ENCODE data around the gene DAPK2. TPM values are rescaled to one million over a fixed set of nuclear protein-coding genes. Genes with fewer than 3 reads are reported as not detected.

The DAPK2 gene
- total RNA-seq, 1 experiment from 2014 or later: 1.4 TPM

DNA sequence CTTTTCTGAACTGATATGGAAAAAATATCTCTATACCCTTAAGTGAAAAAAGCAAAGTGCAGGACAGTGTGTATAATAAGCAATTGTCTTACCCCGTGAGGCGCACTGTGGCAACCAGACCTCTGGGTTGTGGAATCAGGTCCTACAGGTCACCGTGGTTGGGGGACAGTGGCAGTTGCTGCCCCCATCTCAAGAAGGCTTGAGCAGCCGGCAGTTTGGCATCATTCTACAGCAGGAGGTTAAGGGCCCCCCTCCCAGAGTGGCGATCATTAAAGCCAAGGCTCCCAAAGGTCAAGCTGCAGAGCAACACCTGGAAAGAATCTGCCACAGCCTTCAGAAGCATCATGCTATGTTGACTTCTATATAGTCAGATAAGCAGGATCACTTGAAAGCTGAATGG lies 156.5 kb downstream of the DAPK2 start:
- TF ChIP-seq, protein P1, sequence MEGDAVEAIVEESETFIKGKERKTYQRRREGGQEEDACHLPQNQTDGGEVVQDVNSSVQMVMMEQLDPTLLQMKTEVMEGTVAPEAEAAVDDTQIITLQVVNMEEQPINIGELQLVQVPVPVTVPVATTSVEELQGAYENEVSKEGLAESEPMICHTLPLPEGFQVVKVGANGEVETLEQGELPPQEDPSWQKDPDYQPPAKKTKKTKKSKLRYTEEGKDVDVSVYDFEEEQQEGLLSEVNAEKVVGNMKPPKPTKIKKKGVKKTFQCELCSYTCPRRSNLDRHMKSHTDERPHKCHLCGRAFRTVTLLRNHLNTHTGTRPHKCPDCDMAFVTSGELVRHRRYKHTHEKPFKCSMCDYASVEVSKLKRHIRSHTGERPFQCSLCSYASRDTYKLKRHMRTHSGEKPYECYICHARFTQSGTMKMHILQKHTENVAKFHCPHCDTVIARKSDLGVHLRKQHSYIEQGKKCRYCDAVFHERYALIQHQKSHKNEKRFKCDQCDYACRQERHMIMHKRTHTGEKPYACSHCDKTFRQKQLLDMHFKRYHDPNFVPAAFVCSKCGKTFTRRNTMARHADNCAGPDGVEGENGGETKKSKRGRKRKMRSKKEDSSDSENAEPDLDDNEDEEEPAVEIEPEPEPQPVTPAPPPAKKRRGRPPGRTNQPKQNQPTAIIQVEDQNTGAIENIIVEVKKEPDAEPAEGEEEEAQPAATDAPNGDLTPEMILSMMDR (IDR thresholded peaks at IDR 0.05; ENCODE audit: insufficient read depth in 1 of 2, low read depth in 1 of 2, low read length in 1 of 2, severe bottlenecking in 1 of 2, unreplicated experiment in 1 of 2): no peak
- intact Hi-C loops (cut with micrococcal nuclease; ENCODE audit: unreplicated experiment): loop anchor here (2.0 kb wide), 1 partner anchor 177 kb away; no protein-coding TSS in a partner anchor
- Mint-ChIP-seq H3K27ac (ENCODE audit: unreplicated experiment) (no peak overlapping the region), H3K9me3 (ENCODE audit: unreplicated experiment) (no peaks in the 10 kb centered on the region), H3K4me3 (ENCODE audit: unreplicated experiment) (no peak overlapping the region), H3K4me1 (ENCODE audit: low read depth, unreplicated experiment) (no peaks in the 10 kb centered on the region), H3K36me3 (ENCODE audit: insufficient read depth, unreplicated experiment) (no peaks in the 10 kb centered on the region), H3K27me3 (ENCODE audit: insufficient read depth, unreplicated experiment) (no peaks in the 10 kb centered on the region)
- Histone ChIP-seq H3K27me3 (replicated peaks; ENCODE audit: control insufficient read depth, insufficient read depth, low read length) (no peaks in the 10 kb centered on the region), H3K4me3 (ENCODE audit: low read depth, low read length) (no peak overlapping the region), H3K36me3 (ENCODE audit: control insufficient read depth, insufficient read depth, low read length) (no peaks in the 10 kb centered on the region), H3K9me3 (no peaks in the 10 kb centered on the region), H3K4me1 (no peaks in the 10 kb centered on the region)
- DNase-seq: no peak
- CTCF ChIA-PET: no interaction called here
- no TSS peak for BruUV-seq (replicated peaks)
- POLR2A ChIA-PET: no interaction called here

DNA sequence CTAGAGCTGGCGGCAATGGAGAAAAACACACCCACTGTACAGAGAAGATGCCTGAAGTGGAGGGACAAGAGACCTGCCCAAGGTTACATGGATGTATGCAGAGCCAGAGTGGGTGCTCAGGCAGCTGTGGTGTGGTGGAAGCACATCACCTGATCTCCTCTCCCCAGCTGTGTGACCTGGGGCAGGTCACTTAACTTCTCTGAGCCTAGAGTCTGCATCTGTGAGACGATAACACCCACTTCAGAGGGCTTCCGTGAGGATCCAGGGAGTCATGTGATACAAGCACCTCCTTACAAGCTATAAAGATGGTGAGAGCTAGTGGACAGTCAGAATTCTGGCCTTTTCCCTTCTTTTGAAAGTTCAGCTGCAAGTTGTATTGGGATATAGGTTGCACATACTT lies 157.5 kb downstream of the DAPK2 start:
- H3K36me3 Mint-ChIP-seq (ENCODE audit: insufficient read depth, unreplicated experiment): no peaks in the 10 kb centered on the region
- H3K4me1 ChIP-seq: no peaks in the 10 kb centered on the region
- intact Hi-C loops (cut with micrococcal nuclease; ENCODE audit: unreplicated experiment): no loop called here
- no peaks in the 10 kb centered on the region for H3K9me3 Mint-ChIP-seq (ENCODE audit: unreplicated experiment)
- no peak overlapping the region for H3K4me3 Mint-ChIP-seq (ENCODE audit: unreplicated experiment)
- POLR2A ChIA-PET: no interaction called here
- H3K36me3 ChIP-seq (ENCODE audit: control insufficient read depth, insufficient read depth, low read length): no peaks in the 10 kb centered on the region
- H3K27me3 ChIP-seq (replicated peaks; ENCODE audit: control insufficient read depth, insufficient read depth, low read length): no peaks in the 10 kb centered on the region
- DNase-seq: no peak
- TF ChIP-seq, protein P1 (IDR thresholded peaks at IDR 0.05; ENCODE audit: insufficient read depth in 1 of 2, low read depth in 1 of 2, low read length in 1 of 2, severe bottlenecking in 1 of 2, unreplicated experiment in 1 of 2): no peak
- CTCF ChIA-PET: no interaction called here
- no peaks in the 10 kb centered on the region for H3K27me3 Mint-ChIP-seq (ENCODE audit: insufficient read depth, unreplicated experiment)
- no peak overlapping the region for H3K27ac Mint-ChIP-seq (ENCODE audit: unreplicated experiment)
- no peaks in the 10 kb centered on the region for H3K4me1 Mint-ChIP-seq (ENCODE audit: low read depth, unreplicated experiment)
- no TSS peak for BruUV-seq (replicated peaks)
- H3K9me3 ChIP-seq: no peaks in the 10 kb centered on the region
- no peak overlapping the region for H3K4me3 ChIP-seq (ENCODE audit: low read depth, low read length)

GRCh38 chr15:63888146-63888545 lies 158.1 kb downstream of the DAPK2 start:
- Mint-ChIP-seq H3K4me3 (ENCODE audit: unreplicated experiment) (no peak overlapping the region), H3K27ac (ENCODE audit: unreplicated experiment) (no peak overlapping the region), H3K27me3 (ENCODE audit: insufficient read depth, unreplicated experiment) (no peaks in the 10 kb centered on the region), H3K36me3 (ENCODE audit: insufficient read depth, unreplicated experiment) (no peaks in the 10 kb centered on the region), H3K9me3 (ENCODE audit: unreplicated experiment) (no peaks in the 10 kb centered on the region), H3K4me1 (ENCODE audit: low read depth, unreplicated experiment) (no peaks in the 10 kb centered on the region)
- Histone ChIP-seq H3K4me1 (no peaks in the 10 kb centered on the region), H3K4me3 (ENCODE audit: low read depth, low read length) (no peak overlapping the region), H3K36me3 (ENCODE audit: control insufficient read depth, insufficient read depth, low read length) (no peaks in the 10 kb centered on the region), H3K27me3 (replicated peaks; ENCODE audit: control insufficient read depth, insufficient read depth, low read length) (no peaks in the 10 kb centered on the region), H3K9me3 (no peaks in the 10 kb centered on the region)
- TF ChIP-seq, protein P1 (IDR thresholded peaks at IDR 0.05; ENCODE audit: insufficient read depth in 1 of 2, low read depth in 1 of 2, low read length in 1 of 2, severe bottlenecking in 1 of 2, unreplicated experiment in 1 of 2): no peak
- ChIA-PET CTCF (no interaction called here), POLR2A (no interaction called here)
- BruUV-seq (replicated peaks): no TSS peak
- intact Hi-C loops (cut with micrococcal nuclease; ENCODE audit: unreplicated experiment): no loop called here
- DNase-seq: no peak
